HFFc6 (cell line): Measurements from ENCODE around the gene MIA2. TPM values are rescaled to one million over a fixed set of nuclear protein-coding genes. Genes with fewer than 3 reads are reported as not detected.
A peak's percentile ranks its signal among the peaks of the same experiment; 100 is the strongest.
"Not testable (repeated sequence)": the region's sequence is repeated elsewhere in the genome, so short reads cannot be mapped to it uniquely, and the experiment has no call there.

Experiments
- DNase-seq: peaks from one replicate; pipeline ENCODE4 v3.0.0-alpha.2; 2018
- H3K27ac Mint-ChIP-seq: 2 replicates; pipeline ENCODE4 v1.8.0; 2020; ENCODE audit warnings: mild to moderate bottlenecking, mixed read lengths
- H3K27me3 Mint-ChIP-seq: 2 replicates; pipeline ENCODE4 v1.8.0; 2021; ENCODE audit warnings: mild to moderate bottlenecking, moderate library complexity, mixed read lengths; ENCODE audit not compliant: insufficient read depth
- H3K36me3 Mint-ChIP-seq: 2 replicates; pipeline ENCODE4 v1.8.0; 2021; ENCODE audit warnings: low read depth, mixed read lengths
- H3K4me1 Mint-ChIP-seq: 2 replicates; pipeline ENCODE4 v1.8.0; 2020; ENCODE audit warnings: low read depth, mixed read lengths
- H3K4me3 Mint-ChIP-seq: 2 replicates; pipeline ENCODE4 v1.8.0; 2020; ENCODE audit warnings: mild to moderate bottlenecking, moderate library complexity, mixed read lengths
- H3K9me3 Mint-ChIP-seq: 2 replicates; pipeline ENCODE4 v1.8.0; 2020; ENCODE audit warnings: mild to moderate bottlenecking, mixed read lengths
- total RNA-seq, 6 experiments: library from RNA; stranded (reverse); fragmentation: NEBNext Ultra II Directional; extraction: Animal tissue kit (Norgen Biotek cat#: 25700); gene quantifications; 2 replicates in 1 of 6; 3 replicates in 5 of 6; pipeline ENCODE4 v1.2.3, GENCODE V29; 2021
- TF ChIP-seq, protein P1 (sequence below): fragments of 200-600 bp; sonication (generic); IDR thresholded peaks from 2 replicates; pipeline ENCODE4 v1.5.0; 2021; ENCODE audit warnings: antibody characterized with exemption, mild to moderate bottlenecking

The MIA2 gene
- total RNA-seq, 6 experiments from 2014 or later: 11.5 to 16.3 (median 13.0) TPM

DNA sequence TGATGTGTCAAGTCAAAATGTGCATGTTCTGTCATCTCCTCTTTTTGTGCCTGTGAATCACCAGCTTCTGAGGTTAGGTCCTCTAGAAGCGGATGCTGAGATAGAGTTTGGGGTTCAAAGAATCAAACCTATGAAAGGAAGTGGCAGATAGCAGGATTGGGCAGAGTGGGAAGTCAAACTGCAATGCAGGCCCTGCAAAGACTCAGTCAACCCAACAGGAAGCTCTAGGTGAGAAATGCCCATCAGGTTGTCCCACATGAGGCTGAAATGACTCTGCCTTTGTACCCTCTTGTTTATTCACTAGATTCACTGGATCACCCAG, 4.5 kb upstream of the MIA2 start:
- Mint-ChIP-seq H3K4me1 (peaks cover 20% of the 10 kb centered on the region), H3K27me3 (peaks cover 2% of the 10 kb centered on the region), H3K4me3 (no peak overlapping the region), H3K36me3 (no peaks in the 10 kb centered on the region), H3K27ac (no peak overlapping the region), H3K9me3 (no peaks in the 10 kb centered on the region)
- DNase-seq: no peak
- TF ChIP-seq, protein P1, sequence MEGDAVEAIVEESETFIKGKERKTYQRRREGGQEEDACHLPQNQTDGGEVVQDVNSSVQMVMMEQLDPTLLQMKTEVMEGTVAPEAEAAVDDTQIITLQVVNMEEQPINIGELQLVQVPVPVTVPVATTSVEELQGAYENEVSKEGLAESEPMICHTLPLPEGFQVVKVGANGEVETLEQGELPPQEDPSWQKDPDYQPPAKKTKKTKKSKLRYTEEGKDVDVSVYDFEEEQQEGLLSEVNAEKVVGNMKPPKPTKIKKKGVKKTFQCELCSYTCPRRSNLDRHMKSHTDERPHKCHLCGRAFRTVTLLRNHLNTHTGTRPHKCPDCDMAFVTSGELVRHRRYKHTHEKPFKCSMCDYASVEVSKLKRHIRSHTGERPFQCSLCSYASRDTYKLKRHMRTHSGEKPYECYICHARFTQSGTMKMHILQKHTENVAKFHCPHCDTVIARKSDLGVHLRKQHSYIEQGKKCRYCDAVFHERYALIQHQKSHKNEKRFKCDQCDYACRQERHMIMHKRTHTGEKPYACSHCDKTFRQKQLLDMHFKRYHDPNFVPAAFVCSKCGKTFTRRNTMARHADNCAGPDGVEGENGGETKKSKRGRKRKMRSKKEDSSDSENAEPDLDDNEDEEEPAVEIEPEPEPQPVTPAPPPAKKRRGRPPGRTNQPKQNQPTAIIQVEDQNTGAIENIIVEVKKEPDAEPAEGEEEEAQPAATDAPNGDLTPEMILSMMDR: no peak

DNA sequence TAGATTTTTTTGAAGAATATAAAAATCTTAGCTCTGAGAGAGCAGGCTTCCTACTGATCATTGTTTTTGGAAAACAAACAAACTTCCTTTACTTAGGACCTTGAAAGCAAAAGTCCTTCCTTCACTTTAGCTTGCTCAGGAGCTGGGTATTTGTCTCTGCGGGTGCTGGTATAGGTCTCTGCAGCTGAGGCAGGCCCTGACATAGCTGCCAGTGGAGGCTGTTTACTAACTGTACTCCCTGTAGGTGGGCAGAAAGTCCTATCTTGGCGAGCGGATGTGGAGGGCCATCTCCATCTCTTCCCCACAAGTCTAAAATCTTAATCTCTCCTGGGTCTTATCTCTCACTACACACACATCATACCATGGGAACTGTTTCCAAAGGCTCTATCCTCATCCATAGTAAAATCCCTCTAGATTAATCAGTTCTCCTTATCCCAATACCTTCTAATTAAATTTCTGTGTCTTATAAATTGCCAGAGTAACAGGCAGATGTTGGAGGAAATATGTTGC, 4.1 kb upstream of the MIA2 start:
- H3K27me3 Mint-ChIP-seq: peaks cover 2% of the 10 kb centered on the region; the same call in 1 of the 2 replicates
- no peaks in the 10 kb centered on the region for H3K9me3 Mint-ChIP-seq
- TF ChIP-seq, protein P1: no peak
- no peak for DNase-seq
- H3K4me3 Mint-ChIP-seq: no peak overlapping the region
- H3K36me3 Mint-ChIP-seq: no peaks in the 10 kb centered on the region
- H3K4me1 Mint-ChIP-seq: peaks cover 21% of the 10 kb centered on the region
- H3K27ac Mint-ChIP-seq: no peak overlapping the region

DNA sequence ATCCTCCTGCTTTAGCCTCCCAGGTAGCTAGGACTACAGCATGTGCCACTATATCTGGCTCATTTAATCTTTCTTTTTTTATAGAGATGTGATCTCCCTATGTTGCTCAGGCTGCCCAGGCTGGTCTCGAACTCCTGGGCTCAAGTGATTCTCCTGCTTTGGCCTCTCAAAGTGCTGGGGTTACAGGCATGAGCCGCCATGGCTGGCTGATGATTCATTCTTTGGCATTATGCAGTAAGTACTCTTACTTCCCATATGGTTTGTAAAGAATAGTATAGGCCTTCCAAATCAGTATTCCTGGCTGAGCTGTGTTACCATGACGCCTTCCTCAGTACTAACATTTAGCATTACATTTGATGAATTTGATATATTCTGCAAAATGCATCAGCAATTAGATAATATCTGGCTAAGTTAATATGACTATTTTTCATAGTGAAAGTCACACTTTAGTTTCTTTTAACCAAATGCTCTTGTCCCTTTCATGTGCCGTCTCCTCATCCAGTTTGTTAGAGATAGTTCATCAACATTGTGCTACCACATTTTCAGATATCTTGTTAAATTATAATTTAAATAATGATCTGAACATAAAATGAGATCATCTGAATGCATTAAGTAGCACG, 3.2 kb upstream of the MIA2 start:
- no peak overlapping the region for H3K27ac Mint-ChIP-seq
- H3K36me3 Mint-ChIP-seq: no peaks in the 10 kb centered on the region
- H3K4me1 Mint-ChIP-seq: peaks cover 21% of the 10 kb centered on the region
- H3K9me3 Mint-ChIP-seq: no peaks in the 10 kb centered on the region
- no peak overlapping the region for H3K4me3 Mint-ChIP-seq
- TF ChIP-seq, protein P1: no peak
- H3K27me3 Mint-ChIP-seq: peaks cover 2% of the 10 kb centered on the region; the same call in 1 of the 2 replicates
- DNase-seq: no peak

DNA sequence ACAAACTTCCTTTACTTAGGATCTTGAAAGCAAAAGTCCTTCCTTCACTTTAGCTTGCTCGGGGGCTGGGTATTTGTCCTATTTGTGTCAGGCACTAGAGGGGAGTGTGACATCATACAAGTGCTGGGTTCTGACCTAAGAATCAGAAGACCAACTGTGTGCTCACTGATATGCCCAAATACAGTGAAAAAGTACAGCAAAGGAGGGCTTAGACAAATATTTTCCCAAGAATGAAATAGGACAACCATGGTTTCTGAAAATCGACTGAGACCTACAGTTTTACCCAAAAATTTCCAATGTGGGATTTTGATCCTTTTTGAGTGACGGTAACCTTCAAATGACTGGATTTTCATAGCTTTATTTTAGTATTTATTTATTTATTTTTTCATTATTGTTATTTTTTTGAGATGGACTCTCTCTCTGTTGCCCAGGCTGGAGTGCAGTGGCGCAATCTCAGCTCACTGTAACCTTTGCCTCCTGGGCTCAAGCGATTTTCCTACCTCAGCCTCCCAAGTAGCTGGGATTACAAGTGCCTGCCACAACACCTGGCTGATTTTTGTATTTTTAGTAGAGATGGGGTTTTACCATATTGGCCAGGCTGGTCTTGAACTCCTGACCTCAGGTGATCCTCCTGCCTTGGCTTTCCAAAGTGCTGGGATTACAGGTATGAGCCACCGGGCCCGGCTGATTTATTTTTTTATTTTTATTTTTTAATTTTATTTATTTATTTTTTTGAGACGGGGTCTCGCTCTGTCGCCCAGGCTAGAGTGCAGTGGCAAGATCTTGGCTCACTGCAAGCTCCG, 1.8 kb upstream of the MIA2 start:
- H3K27me3 Mint-ChIP-seq, H3K36me3 Mint-ChIP-seq, H3K9me3 Mint-ChIP-seq, H3K27ac Mint-ChIP-seq, H3K4me3 Mint-ChIP-seq: not testable (repeated sequence)
- DNase-seq: peak; percentile 15
- peaks cover 21% of the 10 kb centered on the region for H3K4me1 Mint-ChIP-seq

DNA sequence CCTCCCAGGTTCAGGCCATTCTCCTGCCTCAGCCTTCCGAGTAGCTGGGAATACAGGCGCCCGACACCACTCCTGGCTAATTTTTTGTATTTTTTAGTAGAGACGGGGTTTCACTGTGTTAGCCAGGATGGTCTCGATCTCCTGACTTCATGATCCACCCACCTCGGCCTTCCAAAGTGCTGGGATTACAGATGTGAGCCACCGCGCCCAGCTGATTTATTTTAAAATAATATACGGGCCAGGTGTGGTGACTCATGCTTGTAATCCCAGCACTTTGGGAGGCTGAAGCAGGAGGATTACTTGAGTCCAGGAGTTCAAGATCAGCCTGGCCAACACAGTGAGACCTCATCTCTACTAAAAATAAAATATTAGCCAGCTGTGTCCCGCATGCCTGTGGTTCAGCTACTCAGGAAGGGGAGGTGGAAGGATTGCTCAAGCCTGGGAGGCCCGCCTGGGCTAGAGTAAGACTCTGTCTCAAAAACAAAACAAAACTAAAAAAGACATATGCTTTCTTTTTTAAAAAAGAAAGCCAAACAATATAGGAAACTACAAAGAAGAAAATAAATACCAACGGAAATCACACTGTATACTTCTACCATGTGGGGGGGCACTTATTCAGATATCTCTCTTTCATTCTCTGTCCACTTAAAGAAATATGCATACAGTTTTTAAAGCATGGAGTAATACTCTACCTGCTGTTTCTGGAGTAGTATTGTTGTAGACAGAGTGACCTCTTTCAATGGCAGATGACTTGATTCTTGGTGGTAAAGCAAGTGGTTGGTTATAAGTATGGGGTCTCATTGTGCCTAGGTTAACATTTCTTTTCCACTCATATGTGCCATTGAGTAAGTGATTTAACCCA, 930 bp upstream of the MIA2 start:
- DNase-seq: peak; percentile 47
- Mint-ChIP-seq H3K36me3 (no peaks in the 10 kb centered on the region), H3K4me3 (peak overlapping the region; percentile 67), H3K4me1 (peaks cover 21% of the 10 kb centered on the region), H3K9me3 (no peaks in the 10 kb centered on the region), H3K27me3 (no peaks in the 10 kb centered on the region; the same call in 1 of the 2 replicates), H3K27ac (peak overlapping the region; percentile 84)
- TF ChIP-seq, protein P1: peak; percentile 32

DNA sequence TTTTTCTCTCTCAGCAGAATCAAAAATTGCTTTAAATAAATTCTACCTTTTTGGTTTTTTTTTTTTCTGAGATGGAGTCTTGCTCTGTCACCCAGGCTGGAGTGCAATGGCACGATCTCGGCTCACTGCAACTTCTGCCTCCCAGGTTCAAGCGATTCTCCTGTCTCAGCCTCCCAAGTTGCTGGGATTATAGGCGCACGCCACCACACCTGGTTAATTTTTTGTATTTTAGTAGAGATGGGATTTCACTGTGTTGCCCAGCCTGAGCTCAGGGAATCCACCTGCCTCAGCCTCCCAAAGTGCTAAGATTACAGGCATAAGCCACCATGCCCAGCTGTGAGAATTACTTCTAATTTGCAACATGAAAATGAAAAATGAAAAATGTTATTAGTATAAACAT, 1.3 kb downstream of the MIA2 start:
- H3K27me3 Mint-ChIP-seq, H3K27ac Mint-ChIP-seq, H3K4me3 Mint-ChIP-seq, H3K9me3 Mint-ChIP-seq, H3K36me3 Mint-ChIP-seq, DNase-seq: not testable (repeated sequence)
- H3K4me1 Mint-ChIP-seq: peaks cover 21% of the 10 kb centered on the region

DNA sequence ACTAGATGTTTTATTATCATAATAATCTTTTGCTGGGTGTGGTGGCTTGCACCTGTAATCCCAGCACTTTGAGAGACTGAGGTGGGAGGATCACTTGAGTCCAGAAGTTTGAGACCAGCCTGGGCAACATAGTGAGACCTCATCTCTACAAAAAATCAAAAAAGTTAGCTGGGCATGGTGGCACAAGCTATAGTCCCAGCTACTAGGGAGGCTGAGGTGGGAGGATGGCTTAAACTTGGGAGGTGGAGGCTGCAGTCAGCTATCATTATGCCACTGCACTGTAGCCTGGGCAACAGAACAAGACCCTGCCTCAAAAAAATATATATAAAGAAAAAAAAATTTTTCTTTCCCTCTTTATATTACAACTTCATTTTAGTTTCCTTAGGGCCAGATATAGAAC, 1.8 kb downstream of the MIA2 start:
- not testable (repeated sequence) for H3K36me3 Mint-ChIP-seq, H3K9me3 Mint-ChIP-seq, H3K4me3 Mint-ChIP-seq, H3K27me3 Mint-ChIP-seq, H3K27ac Mint-ChIP-seq, DNase-seq
- peaks cover 19% of the 10 kb centered on the region for H3K4me1 Mint-ChIP-seq
